ENCODE results near the gene CASP4. TPM values are rescaled to one million over a fixed set of nuclear protein-coding genes. Genes with fewer than 3 reads are reported as not detected.
A peak's percentile ranks its signal among the peaks of the same experiment; 100 is the strongest.

CASP4 gene
- total RNA-seq, 1 donor from 2014 or later = 0.86 TPM

- H3K4me3 ChIP-seq (ENCODE audit: insufficient read depth, low read depth, low read length) = no peak overlapping the region
- H3K4me1 ChIP-seq (ENCODE audit: insufficient read depth, low read length) = no peaks in the 10 kb centered on the region
- H3K4me1 Mint-ChIP-seq (ENCODE audit: low read depth, unreplicated experiment) = no peaks in the 10 kb centered on the region
- H3K27me3 Mint-ChIP-seq (ENCODE audit: low read depth, unreplicated experiment) = no peaks in the 10 kb centered on the region
- H3K4me2 ChIP-seq (ENCODE audit: low read length) = no peak overlapping the region
- no peaks in the 10 kb centered on the region for H3K9me3 ChIP-seq (ENCODE audit: insufficient read depth, low read depth, low read length)
- H3K27me3 ChIP-seq (ENCODE audit: insufficient read depth, low read length) = no peaks in the 10 kb centered on the region
- H3K9ac ChIP-seq (ENCODE audit: low read length) = no peak overlapping the region
- H3K36me3 Mint-ChIP-seq (ENCODE audit: low read depth, unreplicated experiment) = no peaks in the 10 kb centered on the region
- no peaks in the 10 kb centered on the region for H3K79me2 ChIP-seq (ENCODE audit: insufficient read depth, low read length)
- H4K20me1 ChIP-seq (ENCODE audit: insufficient read depth, low read length) = no peaks in the 10 kb centered on the region
- H2AFZ ChIP-seq (ENCODE audit: low read depth, low read length) = no peak overlapping the region
- H3K27ac ChIP-seq (ENCODE audit: low read depth, low read length) = no peak overlapping the region
- H3K36me3 ChIP-seq (ENCODE audit: insufficient read depth, low read length) = no peaks in the 10 kb centered on the region
- no peak overlapping the region for H3K4me3 Mint-ChIP-seq (ENCODE audit: unreplicated experiment)
- H3K27ac Mint-ChIP-seq (ENCODE audit: unreplicated experiment) = no peak overlapping the region
- FAIRE-seq (peak; percentile 13), DNase-seq (ENCODE audit: low read depth) (peak; percentile 19)
- TF ChIP-seq, protein P1, sequence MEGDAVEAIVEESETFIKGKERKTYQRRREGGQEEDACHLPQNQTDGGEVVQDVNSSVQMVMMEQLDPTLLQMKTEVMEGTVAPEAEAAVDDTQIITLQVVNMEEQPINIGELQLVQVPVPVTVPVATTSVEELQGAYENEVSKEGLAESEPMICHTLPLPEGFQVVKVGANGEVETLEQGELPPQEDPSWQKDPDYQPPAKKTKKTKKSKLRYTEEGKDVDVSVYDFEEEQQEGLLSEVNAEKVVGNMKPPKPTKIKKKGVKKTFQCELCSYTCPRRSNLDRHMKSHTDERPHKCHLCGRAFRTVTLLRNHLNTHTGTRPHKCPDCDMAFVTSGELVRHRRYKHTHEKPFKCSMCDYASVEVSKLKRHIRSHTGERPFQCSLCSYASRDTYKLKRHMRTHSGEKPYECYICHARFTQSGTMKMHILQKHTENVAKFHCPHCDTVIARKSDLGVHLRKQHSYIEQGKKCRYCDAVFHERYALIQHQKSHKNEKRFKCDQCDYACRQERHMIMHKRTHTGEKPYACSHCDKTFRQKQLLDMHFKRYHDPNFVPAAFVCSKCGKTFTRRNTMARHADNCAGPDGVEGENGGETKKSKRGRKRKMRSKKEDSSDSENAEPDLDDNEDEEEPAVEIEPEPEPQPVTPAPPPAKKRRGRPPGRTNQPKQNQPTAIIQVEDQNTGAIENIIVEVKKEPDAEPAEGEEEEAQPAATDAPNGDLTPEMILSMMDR (IDR thresholded peaks at IDR 0.05; ENCODE audit: insufficient read depth, low read depth, low read length) = peak; percentile 44
- TF ChIP-seq EZH2 (IDR thresholded peaks at IDR 0.05; ENCODE audit: insufficient read depth, low read length) = no peak
- no peaks in the 10 kb centered on the region for H3K9me3 Mint-ChIP-seq (ENCODE audit: unreplicated experiment)
Observed at GRCh38 chr11:104946907-104947306, 21.5 kb downstream of the CASP4 start.

DNA sequence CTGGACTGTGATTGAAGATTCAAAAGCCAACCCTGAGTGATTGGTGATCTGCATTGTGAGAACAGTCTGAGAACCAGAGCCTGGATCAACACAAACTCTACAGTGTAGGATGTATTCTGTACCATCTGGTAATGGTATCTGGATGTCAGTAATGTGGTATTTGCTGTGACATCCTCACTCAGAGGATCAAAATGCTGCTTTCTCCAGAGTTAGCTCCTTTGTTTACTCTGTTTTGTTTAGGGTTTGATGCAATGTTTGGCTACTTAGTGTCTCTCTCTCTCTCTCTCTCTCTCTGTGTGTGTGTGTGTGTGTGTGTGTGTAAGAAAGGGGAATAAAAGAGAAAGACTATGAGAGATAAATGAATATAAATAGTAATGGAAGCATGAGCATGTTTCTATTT lies 24.3 kb downstream of the CASP4 start:
- no peaks in the 10 kb centered on the region for H3K9me3 Mint-ChIP-seq (ENCODE audit: unreplicated experiment)
- H3K4me3 Mint-ChIP-seq (ENCODE audit: unreplicated experiment) = no peak overlapping the region
- H3K27me3 ChIP-seq (ENCODE audit: insufficient read depth, low read length) = no peaks in the 10 kb centered on the region
- H3K4me2 ChIP-seq (ENCODE audit: low read length) = no peak overlapping the region
- no peak overlapping the region for H3K27ac Mint-ChIP-seq (ENCODE audit: unreplicated experiment)
- H3K79me2 ChIP-seq (ENCODE audit: insufficient read depth, low read length) = no peaks in the 10 kb centered on the region
- H3K4me1 ChIP-seq (ENCODE audit: insufficient read depth, low read length) = no peaks in the 10 kb centered on the region
- H3K27ac ChIP-seq (ENCODE audit: low read depth, low read length) = no peak overlapping the region
- FAIRE-seq (no peak), DNase-seq (ENCODE audit: low read depth) (no peak)
- H3K36me3 ChIP-seq (ENCODE audit: insufficient read depth, low read length) = no peaks in the 10 kb centered on the region
- no peak overlapping the region for H3K4me3 ChIP-seq (ENCODE audit: insufficient read depth, low read depth, low read length)
- no peaks in the 10 kb centered on the region for H3K36me3 Mint-ChIP-seq (ENCODE audit: low read depth, unreplicated experiment)
- TF ChIP-seq, protein P1 (IDR thresholded peaks at IDR 0.05; ENCODE audit: insufficient read depth, low read depth, low read length) = no peak
- no peak for TF ChIP-seq EZH2 (IDR thresholded peaks at IDR 0.05; ENCODE audit: insufficient read depth, low read length)
- H2AFZ ChIP-seq (ENCODE audit: low read depth, low read length) = no peak overlapping the region
- H3K9ac ChIP-seq (ENCODE audit: low read length) = no peak overlapping the region
- no peaks in the 10 kb centered on the region for H3K4me1 Mint-ChIP-seq (ENCODE audit: low read depth, unreplicated experiment)
- H4K20me1 ChIP-seq (ENCODE audit: insufficient read depth, low read length) = no peaks in the 10 kb centered on the region
- no peaks in the 10 kb centered on the region for H3K9me3 ChIP-seq (ENCODE audit: insufficient read depth, low read depth, low read length)
- no peaks in the 10 kb centered on the region for H3K27me3 Mint-ChIP-seq (ENCODE audit: low read depth, unreplicated experiment)

- H3K4me1 Mint-ChIP-seq (ENCODE audit: low read depth, unreplicated experiment) = no peaks in the 10 kb centered on the region
- Histone ChIP-seq H2AFZ (ENCODE audit: low read depth, low read length) (no peak overlapping the region), H3K9me3 (ENCODE audit: insufficient read depth, low read depth, low read length) (no peaks in the 10 kb centered on the region), H3K27ac (ENCODE audit: low read depth, low read length) (no peak overlapping the region), H3K4me1 (ENCODE audit: insufficient read depth, low read length) (no peaks in the 10 kb centered on the region), H3K79me2 (ENCODE audit: insufficient read depth, low read length) (no peaks in the 10 kb centered on the region), H3K4me2 (ENCODE audit: low read length) (no peak overlapping the region), H3K9ac (ENCODE audit: low read length) (no peak overlapping the region), H3K27me3 (ENCODE audit: insufficient read depth, low read length) (no peaks in the 10 kb centered on the region), H3K36me3 (ENCODE audit: insufficient read depth, low read length) (no peaks in the 10 kb centered on the region), H4K20me1 (ENCODE audit: insufficient read depth, low read length) (no peaks in the 10 kb centered on the region), H3K4me3 (ENCODE audit: insufficient read depth, low read depth, low read length) (no peak overlapping the region)
- H3K4me3 Mint-ChIP-seq (ENCODE audit: unreplicated experiment) = no peak overlapping the region
- FAIRE-seq = no peak
- H3K36me3 Mint-ChIP-seq (ENCODE audit: low read depth, unreplicated experiment) = no peaks in the 10 kb centered on the region
- H3K9me3 Mint-ChIP-seq (ENCODE audit: unreplicated experiment) = no peaks in the 10 kb centered on the region
- no peaks in the 10 kb centered on the region for H3K27me3 Mint-ChIP-seq (ENCODE audit: low read depth, unreplicated experiment)
- TF ChIP-seq, protein P1 (IDR thresholded peaks at IDR 0.05; ENCODE audit: insufficient read depth, low read depth, low read length) = no peak
- TF ChIP-seq EZH2 (IDR thresholded peaks at IDR 0.05; ENCODE audit: insufficient read depth, low read length) = no peak
- no peak overlapping the region for H3K27ac Mint-ChIP-seq (ENCODE audit: unreplicated experiment)
- no peak for DNase-seq (ENCODE audit: low read depth)
Observed at GRCh38 chr11:104943561-104943960, 24.8 kb downstream of the CASP4 start.

All from astrocyte (in vitro differentiated cells and primary cell).